Effector memory CD4-positive, alpha-beta T cell (primary cell): Measurements from ENCODE around the gene SEC24D.
"Not testable (repeated sequence)": the region's sequence is repeated elsewhere in the genome, so short reads cannot be mapped to it uniquely, and the experiment has no call there.

Experiments used
- DNase-seq, 3 donors: peaks; one replicate each; pipeline ENCODE4 v3.0.0-alpha.2; 2020
- H3K27ac ChIP-seq: 2 replicates; pipeline ENCODE4 v1.7.0; 2013; ENCODE audit warnings: mild to moderate bottlenecking, low read length, moderate library complexity; ENCODE audit not compliant: insufficient read depth, poor library complexity, severe bottlenecking
- H3K27me3 ChIP-seq: replicated peaks from 2 replicates; pipeline ENCODE4 v1.7.0; 2013; ENCODE audit warnings: mild to moderate bottlenecking, low read length; ENCODE audit not compliant: insufficient read depth, control insufficient read depth, poor library complexity, severe bottlenecking
- H3K36me3 ChIP-seq: 2 replicates; pipeline ENCODE4 v1.7.0; 2013; ENCODE audit warnings: mild to moderate bottlenecking, low read length, moderate library complexity; ENCODE audit not compliant: control insufficient read depth, insufficient read depth
- H3K4me1 ChIP-seq: 2 replicates; pipeline ENCODE4 v1.7.0; 2013; ENCODE audit warnings: low read length, mild to moderate bottlenecking; ENCODE audit not compliant: control insufficient read depth, insufficient read depth, poor library complexity, severe bottlenecking
- H3K4me3 ChIP-seq: 2 replicates; pipeline ENCODE4 v1.7.0; 2013; ENCODE audit warnings: low read length, low read depth, mild to moderate bottlenecking; ENCODE audit not compliant: insufficient read depth, poor library complexity, severe bottlenecking
- H3K9me3 ChIP-seq: 2 replicates; pipeline ENCODE4 v1.7.0; 2013; ENCODE audit warnings: mild to moderate bottlenecking, low read length, moderate library complexity; ENCODE audit not compliant: control insufficient read depth
- total RNA-seq, 3 donors: gene quantifications; one replicate each; lab custom pipeline; 2026; lab: John Stamatoyannopoulos, UW

The SEC24D gene, protein sequence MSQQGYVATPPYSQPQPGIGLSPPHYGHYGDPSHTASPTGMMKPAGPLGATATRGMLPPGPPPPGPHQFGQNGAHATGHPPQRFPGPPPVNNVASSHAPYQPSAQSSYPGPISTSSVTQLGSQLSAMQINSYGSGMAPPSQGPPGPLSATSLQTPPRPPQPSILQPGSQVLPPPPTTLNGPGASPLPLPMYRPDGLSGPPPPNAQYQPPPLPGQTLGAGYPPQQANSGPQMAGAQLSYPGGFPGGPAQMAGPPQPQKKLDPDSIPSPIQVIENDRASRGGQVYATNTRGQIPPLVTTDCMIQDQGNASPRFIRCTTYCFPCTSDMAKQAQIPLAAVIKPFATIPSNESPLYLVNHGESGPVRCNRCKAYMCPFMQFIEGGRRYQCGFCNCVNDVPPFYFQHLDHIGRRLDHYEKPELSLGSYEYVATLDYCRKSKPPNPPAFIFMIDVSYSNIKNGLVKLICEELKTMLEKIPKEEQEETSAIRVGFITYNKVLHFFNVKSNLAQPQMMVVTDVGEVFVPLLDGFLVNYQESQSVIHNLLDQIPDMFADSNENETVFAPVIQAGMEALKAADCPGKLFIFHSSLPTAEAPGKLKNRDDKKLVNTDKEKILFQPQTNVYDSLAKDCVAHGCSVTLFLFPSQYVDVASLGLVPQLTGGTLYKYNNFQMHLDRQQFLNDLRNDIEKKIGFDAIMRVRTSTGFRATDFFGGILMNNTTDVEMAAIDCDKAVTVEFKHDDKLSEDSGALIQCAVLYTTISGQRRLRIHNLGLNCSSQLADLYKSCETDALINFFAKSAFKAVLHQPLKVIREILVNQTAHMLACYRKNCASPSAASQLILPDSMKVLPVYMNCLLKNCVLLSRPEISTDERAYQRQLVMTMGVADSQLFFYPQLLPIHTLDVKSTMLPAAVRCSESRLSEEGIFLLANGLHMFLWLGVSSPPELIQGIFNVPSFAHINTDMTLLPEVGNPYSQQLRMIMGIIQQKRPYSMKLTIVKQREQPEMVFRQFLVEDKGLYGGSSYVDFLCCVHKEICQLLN
- 22.5 to 42.6 (median 34.6) reads per million in 3 donors for total RNA-seq

DNA sequence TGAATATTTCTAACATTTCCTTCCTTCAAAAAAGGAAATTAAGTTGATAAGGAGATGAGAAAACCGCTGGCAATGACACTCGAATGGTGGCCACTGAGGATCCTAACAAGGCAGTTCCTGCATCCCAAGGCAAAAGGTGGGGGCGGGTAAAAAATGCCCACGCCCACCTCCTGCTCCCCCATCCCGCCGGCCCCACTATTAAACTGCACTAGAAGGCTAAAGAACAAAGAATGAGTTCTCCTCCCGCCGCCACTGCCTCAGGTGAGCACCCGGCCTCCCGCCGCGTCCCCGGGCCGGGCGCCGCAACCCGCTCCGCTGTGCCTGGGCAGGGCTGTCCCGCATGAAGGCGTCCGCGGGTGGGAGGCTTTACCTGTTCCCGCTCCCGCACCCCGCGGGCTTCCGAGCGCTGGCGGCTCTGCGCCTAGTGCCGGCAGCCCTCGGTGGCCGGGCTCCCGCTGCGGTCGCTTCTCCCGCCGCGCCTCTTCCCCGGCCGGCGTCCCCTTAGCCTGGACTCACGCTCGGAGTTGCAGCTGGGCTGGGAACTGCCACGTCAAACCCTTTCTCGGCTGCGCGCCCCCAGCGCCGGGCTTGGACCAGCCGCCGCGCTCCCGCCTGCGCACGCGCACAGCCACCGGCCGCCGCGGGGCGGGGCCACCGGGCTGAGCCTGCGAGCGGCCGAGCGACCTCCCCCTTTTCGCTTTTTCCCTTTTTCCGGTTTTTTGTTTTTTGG is at the start of gene SEC24D:
Gene SEC24D, minus strand, starts transcription at position 556 of the 730 bp plus-strand sequence. CDS start 2,430 bp downstream, outside the sequence.
- no peaks in the 10 kb centered on the region for H3K27me3 ChIP-seq
- H3K27ac ChIP-seq, result peak within 1 kb of the TSS; percentile 80
- DNase-seq, result peak; percentile 72 to 80 (median 74)
- H3K4me1 ChIP-seq, result peaks cover 11% of the 10 kb centered on the region
- peak within 1 kb of the TSS; percentile 98 for H3K4me3 ChIP-seq
- no peaks in the 10 kb centered on the region for H3K36me3 ChIP-seq
- no peaks in the 10 kb centered on the region for H3K9me3 ChIP-seq

DNA sequence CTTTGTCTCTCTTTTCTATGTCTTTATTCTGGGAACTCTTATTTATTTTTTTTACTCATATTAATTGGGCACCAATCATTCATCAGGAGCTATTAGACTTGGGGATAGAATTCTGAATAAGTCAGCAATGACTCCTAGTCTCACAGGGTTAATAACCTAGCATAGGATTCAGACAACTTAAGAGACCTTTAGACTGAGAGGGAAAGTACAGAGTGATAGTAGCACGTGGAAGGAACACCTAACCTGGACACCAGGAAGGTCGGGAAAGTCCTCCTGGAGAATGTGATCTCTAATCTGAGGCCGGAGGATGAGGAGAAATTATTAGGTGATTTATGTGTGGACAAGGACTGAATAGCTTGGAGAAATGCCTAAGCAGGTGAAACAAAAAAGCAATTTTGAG is 48.8 kb upstream of the SEC24D start:
- Histone ChIP-seq H3K27me3 (no peaks in the 10 kb centered on the region), H3K4me1 (no peaks in the 10 kb centered on the region), H3K27ac (no peak overlapping the region), H3K36me3 (no peaks in the 10 kb centered on the region), H3K9me3 (no peaks in the 10 kb centered on the region), H3K4me3 (no peak overlapping the region)
- DNase-seq, result no peak

DNA sequence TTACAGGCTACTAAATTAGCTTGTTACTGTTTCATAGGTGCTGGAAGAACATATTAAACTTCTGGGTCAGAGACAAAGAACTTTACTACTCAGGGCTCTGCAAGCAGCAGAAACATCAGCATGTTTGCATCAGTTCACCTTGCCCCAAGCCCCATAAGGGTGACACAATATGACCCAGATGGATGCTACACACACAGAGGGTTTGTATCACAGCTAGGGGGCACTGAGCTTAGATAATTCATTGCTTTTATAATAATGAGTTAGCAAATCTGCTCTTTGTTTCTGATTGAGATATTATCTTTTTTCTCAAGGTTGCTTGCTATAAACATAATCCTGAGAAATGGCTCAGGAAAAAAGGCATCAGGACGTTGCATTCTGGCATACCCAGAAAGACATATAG is 47.9 kb upstream of the SEC24D start:
- Histone ChIP-seq H3K27me3 (no peaks in the 10 kb centered on the region), H3K36me3 (no peaks in the 10 kb centered on the region), H3K27ac (no peak overlapping the region), H3K4me3 (no peak overlapping the region), H3K9me3 (no peaks in the 10 kb centered on the region), H3K4me1 (no peaks in the 10 kb centered on the region)
- no peak for DNase-seq

DNA sequence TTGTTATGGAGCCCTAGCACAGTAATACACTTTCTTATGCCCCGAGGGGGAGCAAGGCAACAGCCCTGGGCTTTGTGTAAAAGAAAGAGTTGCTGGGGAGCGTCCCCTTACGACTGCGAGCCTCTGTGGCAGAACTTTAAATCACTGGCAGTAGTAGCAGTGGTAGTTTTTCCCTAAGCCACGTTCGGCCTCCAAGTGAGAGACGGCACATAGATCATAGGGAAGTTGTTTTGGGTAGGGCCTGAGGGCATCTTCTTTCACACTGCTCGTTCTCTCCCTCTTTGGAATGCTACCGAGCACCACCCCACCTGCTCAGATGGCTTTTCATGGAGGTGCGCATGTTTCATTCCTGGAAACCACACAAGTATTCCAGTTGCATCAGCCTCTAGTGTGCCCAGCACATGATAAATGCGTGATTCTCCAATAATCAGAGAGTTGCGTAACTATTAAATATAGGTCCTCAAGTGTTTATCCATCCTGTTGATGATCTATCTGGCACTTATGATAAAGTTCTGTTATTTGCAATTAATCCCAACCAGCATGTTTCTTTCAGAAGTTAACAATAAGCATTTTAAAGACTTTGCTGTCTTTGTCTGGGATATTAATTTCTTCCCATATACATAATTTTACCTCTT is 45.7 kb upstream of the SEC24D start:
- DNase-seq, result no peak

GRCh38 chr4:118879409-118879808 is 43.5 kb upstream of the SEC24D start:
- H3K27me3 ChIP-seq, result no peaks in the 10 kb centered on the region
- no peak for DNase-seq
- no peaks in the 10 kb centered on the region for H3K4me1 ChIP-seq
- no peak overlapping the region for H3K4me3 ChIP-seq
- H3K9me3 ChIP-seq, result no peaks in the 10 kb centered on the region
- no peak overlapping the region for H3K27ac ChIP-seq
- no peaks in the 10 kb centered on the region for H3K36me3 ChIP-seq

More for the DNA sequence above, 45.7 kb upstream of the SEC24D start:
- H3K36me3 ChIP-seq, result no peaks in the 10 kb centered on the region
- no peak overlapping the region for H3K27ac ChIP-seq
- H3K9me3 ChIP-seq, result no peaks in the 10 kb centered on the region
- no peaks in the 10 kb centered on the region for H3K4me1 ChIP-seq
- no peaks in the 10 kb centered on the region for H3K27me3 ChIP-seq
- H3K4me3 ChIP-seq, result no peak overlapping the region

GRCh38 chr4:118878507-118878906 is 42.6 kb upstream of the SEC24D start:
- H3K4me3 ChIP-seq, H3K27ac ChIP-seq, H3K27me3 ChIP-seq, H3K36me3 ChIP-seq, H3K4me1 ChIP-seq, DNase-seq, H3K9me3 ChIP-seq: not testable (repeated sequence)

- Histone ChIP-seq H3K9me3 (no peaks in the 10 kb centered on the region), H3K27ac (no peak overlapping the region), H3K4me3 (no peak overlapping the region), H3K27me3 (no peaks in the 10 kb centered on the region), H3K36me3 (no peaks in the 10 kb centered on the region), H3K4me1 (no peaks in the 10 kb centered on the region)
- DNase-seq, result no peak
Observed at GRCh38 chr4:118877797-118878196, 41.9 kb upstream of the SEC24D start.

DNA sequence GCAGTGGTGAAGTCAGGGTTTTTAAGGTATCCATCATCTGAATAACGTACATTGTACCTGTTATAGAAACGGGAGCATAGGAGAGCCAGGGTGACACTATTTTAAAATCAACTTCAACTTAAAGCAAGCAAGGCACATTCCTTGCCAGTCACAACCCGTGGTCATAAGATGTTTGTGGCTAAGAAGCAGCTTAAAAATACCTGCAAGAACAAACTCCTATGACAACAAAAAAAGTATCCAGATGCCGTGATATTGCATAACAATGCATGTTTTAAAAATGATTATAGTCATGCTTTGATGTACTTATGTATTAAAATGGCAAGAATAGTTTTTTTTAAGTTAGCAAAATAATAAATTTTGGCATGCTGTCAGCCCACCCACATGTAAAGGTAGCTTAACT is 36.3 kb upstream of the SEC24D start:
- Histone ChIP-seq H3K4me3 (no peak overlapping the region), H3K36me3 (no peaks in the 10 kb centered on the region), H3K9me3 (no peaks in the 10 kb centered on the region), H3K27me3 (no peaks in the 10 kb centered on the region), H3K4me1 (no peaks in the 10 kb centered on the region), H3K27ac (no peak overlapping the region)
- DNase-seq, result no peak

DNA sequence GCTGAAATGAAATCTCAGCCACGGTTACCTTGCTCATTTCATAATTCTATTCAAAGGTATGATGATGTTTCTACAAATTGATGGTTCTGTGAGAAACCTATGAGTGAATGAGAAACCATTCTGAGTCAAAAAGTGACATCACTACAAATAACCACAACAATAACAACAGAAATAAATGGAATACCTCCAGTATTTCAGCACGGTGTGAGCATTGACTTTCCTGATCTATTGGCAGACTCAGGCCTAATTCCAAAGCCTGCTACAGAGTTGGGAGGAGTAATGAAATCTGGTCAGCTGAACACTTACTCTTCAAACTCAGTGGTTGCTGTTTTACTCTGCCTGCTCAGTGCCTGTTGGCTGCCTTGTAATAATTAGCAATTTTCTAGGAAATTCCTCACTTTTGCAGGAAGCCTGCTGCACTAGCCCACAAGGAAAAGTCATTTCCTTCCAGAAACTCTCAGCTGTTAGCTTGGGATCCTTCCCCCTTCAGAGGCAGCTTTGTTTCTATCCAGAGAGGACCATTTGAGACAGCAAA is 33.9 kb upstream of the SEC24D start:
- no peaks in the 10 kb centered on the region for H3K27me3 ChIP-seq
- no peak overlapping the region for H3K27ac ChIP-seq
- H3K9me3 ChIP-seq, result no peaks in the 10 kb centered on the region
- no peaks in the 10 kb centered on the region for H3K36me3 ChIP-seq
- H3K4me3 ChIP-seq, result no peak overlapping the region
- DNase-seq, result no peak
- peaks cover 3% of the 10 kb centered on the region for H3K4me1 ChIP-seq
